Left cardiac atrium (tissue), 4 donors: ENCODE data around the gene ZNF263. TPM values are rescaled to one million over a fixed set of nuclear protein-coding genes. Genes with fewer than 3 reads are reported as not detected.
"Not testable (repeated sequence)": the region's sequence is repeated elsewhere in the genome, so short reads cannot be mapped to it uniquely, and the experiment has no call there.

Experiments
- ATAC-seq, 2 donors: fragments of 200-7000 bp; cut with Tn5 transposase; one replicate each; pipeline ENCODE4 v1.9.1; 2020; ENCODE audit warnings: mild to moderate bottlenecking in 2 of 2, moderate library complexity in 2 of 2
- DNase-seq: peaks from one replicate; pipeline ENCODE4 v3.0.0-alpha.2; 2020
- intact Hi-C, 2 donors: fragments of 100-400 bp; cut with DNase I; formaldehyde crosslinking; loops; one replicate each; pipeline versions ENCODE4 v1.14.1 to v1.15.1; 2022 to 2023
- total RNA-seq, 2 donors: library from RNA; stranded (reverse); fragmentation: NEBNext Ultra II Directional; extraction: Animal tissue kit (Norgen Biotek cat#: 25700); gene quantifications; one replicate each; pipeline ENCODE4 v1.2.1, GENCODE V29; 2021
- donor health status: DM: no; HTN: yes; CAD: no.
- donor health status: DM: no; HTN: yes; CAD: no; lungs with severe emphysema.
- donor health status: DM: yes; HTN: yes; CAD: no.
- donor health status: Dilated cardiomyopathy.

The ZNF263 gene
- total RNA-seq, 2 donors from 2014 or later, result 9.0 to 19.2 TPM

- DNase-seq (peak; percentile 98), ATAC-seq (peak; percentile 97 to 98)
- intact Hi-C loops, result loop anchor here in 1 of 2 donors (5.0 kb wide), 1 partner anchor 233 kb away; the partner anchor contains the start of gene C16orf90
Observed at GRCh38 chr16:3264137-3265036, 18.9 kb upstream of the ZNF263 start.

- no peak for ATAC-seq
- DNase-seq, result peak; percentile 40
- intact Hi-C loops, result no loop called here
Observed at GRCh38 chr16:3266873-3267537, 16.3 kb upstream of the ZNF263 start.

- intact Hi-C loops, result no loop called here
- ATAC-seq (no peak), DNase-seq (no peak)
Observed at GRCh38 chr16:3268294-3268693, 15.0 kb upstream of the ZNF263 start.

- intact Hi-C loops, ATAC-seq, DNase-seq: not testable (repeated sequence)
Observed at GRCh38 chr16:3270718-3271117, 12.6 kb upstream of the ZNF263 start.

- ATAC-seq, intact Hi-C loops, DNase-seq: not testable (repeated sequence)
Observed at GRCh38 chr16:3271281-3271680, 12.0 kb upstream of the ZNF263 start.

GRCh38 chr16:3274490-3274889 lies 8.8 kb upstream of the ZNF263 start:
- ATAC-seq (no peak), DNase-seq (no peak)
- intact Hi-C loops, result no loop called here

- intact Hi-C loops, result no loop called here
Observed at GRCh38 chr16:3274947-3275346, 8.3 kb upstream of the ZNF263 start.

GRCh38 chr16:3276679-3277078 lies 6.6 kb upstream of the ZNF263 start:
- intact Hi-C loops, result no loop called here

More at GRCh38 chr16:3274947-3275346, 8.3 kb upstream of the ZNF263 start:
- DNase-seq (no peak), ATAC-seq (no peak)

GRCh38 chr16:3281222-3281820 lies 2.0 kb upstream of the ZNF263 start:
- intact Hi-C loops, result no loop called here
- no peak for ATAC-seq
- DNase-seq, result no peak

More at GRCh38 chr16:3276679-3277078, 6.6 kb upstream of the ZNF263 start:
- no peak for ATAC-seq
- no peak for DNase-seq

- DNase-seq (no peak), ATAC-seq (peak; percentile 32 to 61)
- intact Hi-C loops, result no loop called here
Observed at GRCh38 chr16:3282103-3282729, 1.1 kb upstream of the ZNF263 start.

GRCh38 chr16:3283543-3284447 lies 504 bp downstream of the ZNF263 start:
- ATAC-seq (no peak), DNase-seq (peak; percentile 42)
- intact Hi-C loops, result no loop called here

GRCh38 chr16:3285131-3285530 lies 1.8 kb downstream of the ZNF263 start:
- no peak for DNase-seq
- intact Hi-C loops, result no loop called here

GRCh38 chr16:3289998-3290673 lies 6.8 kb downstream of the ZNF263 start:
- intact Hi-C loops, result no loop called here
- DNase-seq (no peak), ATAC-seq (no peak)

More at GRCh38 chr16:3285131-3285530, 1.8 kb downstream of the ZNF263 start:
- ATAC-seq, result no peak

GRCh38 chr16:3292604-3293003 lies 9.3 kb downstream of the ZNF263 start:
- intact Hi-C loops, result no loop called here
- no peak for DNase-seq
- no peak for ATAC-seq

- DNase-seq (no peak), ATAC-seq (peak in 1 of 2 donors; percentile 55)
- intact Hi-C loops, result no loop called here
Observed at GRCh38 chr16:3295209-3295608, 11.9 kb downstream of the ZNF263 start.

GRCh38 chr16:3295783-3296182 lies 12.5 kb downstream of the ZNF263 start:
- intact Hi-C loops, result no loop called here
- DNase-seq, result no peak
- peak in 1 of 2 donors; percentile 18 for ATAC-seq

- DNase-seq, result no peak
- ATAC-seq, result no peak
- intact Hi-C loops, result no loop called here
Observed at GRCh38 chr16:3304370-3304769, 21.1 kb downstream of the ZNF263 start.
